ENCODE data around the gene POLR2H.

DNA sequence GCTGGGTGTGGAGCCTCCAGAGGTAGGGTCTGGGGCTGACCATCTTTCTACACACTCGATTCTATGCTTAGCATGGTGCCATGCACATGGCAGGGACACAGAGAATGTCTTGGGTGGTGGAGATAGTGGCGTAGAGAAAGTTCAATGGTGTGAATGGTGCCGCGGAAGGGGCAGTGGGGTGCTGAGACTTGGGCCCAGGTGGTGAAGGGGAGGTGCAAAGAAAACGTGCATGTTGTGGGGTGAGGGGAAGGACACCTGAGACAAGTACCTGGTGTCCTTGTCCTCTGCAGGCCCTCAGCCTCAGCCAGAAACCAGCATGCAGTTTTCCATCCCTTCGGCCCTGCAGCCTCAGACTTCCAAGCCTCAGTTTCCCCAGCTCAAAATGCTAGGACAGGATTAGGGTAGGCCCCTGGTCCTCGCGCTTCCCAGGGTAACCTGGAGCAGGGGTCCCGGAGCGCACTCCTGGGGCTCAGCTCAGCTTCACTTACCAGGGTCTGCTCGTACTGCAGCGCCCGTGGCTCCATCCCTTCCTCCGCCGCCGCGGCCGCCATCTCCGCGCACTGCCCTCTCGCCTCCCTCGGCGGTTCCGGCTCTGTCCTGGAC lies 480 bp upstream of the POLR2H start:
- TF ChIP-seq GATA3 (IDR thresholded peaks at IDR 0.05; ENCODE audit: low read depth, low read length) (no peak), GATA2 (IDR thresholded peaks at IDR 0.05; ENCODE audit: low read depth, low read length) (no peak)
